Osteoblast (primary cell): ENCODE data around the gene PPFIA2. TPM values are rescaled to one million over a fixed set of nuclear protein-coding genes. Genes with fewer than 3 reads are reported as not detected.

Experiments
- DNase-seq: peaks from one replicate; pipeline ENCODE4 v3.0.0; 2011; ENCODE audit warnings: low spot score, mixed read lengths; ENCODE audit not compliant: insufficient read length; ENCODE audit errors: missing footprints
- H2AFZ ChIP-seq: 2 replicates; pipeline ENCODE4 v1.6.0; 2011; ENCODE audit warnings: mild to moderate bottlenecking, low read length
- H3K27ac ChIP-seq: 2 replicates; pipeline ENCODE4 v1.5.1; 2011; ENCODE audit warnings: mild to moderate bottlenecking, low read depth, low read length, moderate library complexity
- H3K27me3 ChIP-seq: 2 replicates; pipeline ENCODE4 v1.6.0; 2012; ENCODE audit warnings: mild to moderate bottlenecking, control low read depth, inconsistent platforms, low read length, moderate library complexity; ENCODE audit not compliant: insufficient read depth
- H3K36me3 ChIP-seq: 2 replicates; pipeline ENCODE4 v1.5.1; 2011; ENCODE audit warnings: mild to moderate bottlenecking, low read length, control low read depth, moderate library complexity; ENCODE audit not compliant: insufficient read depth
- H3K4me1 ChIP-seq: 2 replicates; pipeline ENCODE4 v1.5.1; 2011; ENCODE audit warnings: mild to moderate bottlenecking, low read length, control low read depth, moderate library complexity; ENCODE audit not compliant: insufficient read depth
- H3K4me2 ChIP-seq: 2 replicates; pipeline ENCODE4 v1.6.0; 2011; ENCODE audit warnings: mild to moderate bottlenecking, low read length; ENCODE audit not compliant: insufficient read depth
- H3K4me3 ChIP-seq: fragments of 200-600 bp; sonication (generic); 3 replicates; pipeline ENCODE4 v1.5.1; 2012; ENCODE audit warnings: mild to moderate bottlenecking, low read length, inconsistent platforms; ENCODE audit not compliant: insufficient read depth
- H3K79me2 ChIP-seq: 2 replicates; pipeline ENCODE4 v1.6.0; 2012; ENCODE audit warnings: mild to moderate bottlenecking, low read length, control low read depth, inconsistent platforms; ENCODE audit not compliant: insufficient read depth
- H3K9me3 ChIP-seq: 2 replicates; pipeline ENCODE4 v1.5.1; 2011; ENCODE audit warnings: low read depth, low read length, control low read depth
- H4K20me1 ChIP-seq: 2 replicates; pipeline ENCODE4 v1.6.0; 2012; ENCODE audit warnings: mild to moderate bottlenecking, low read length, control low read depth; ENCODE audit not compliant: insufficient read depth
- total RNA-seq: library from RNA; depleted of rRNA; stranded (reverse); fragments of >200 nt; gene quantifications from 2 replicates; pipeline ENCODE4 v1.2.3, GENCODE V29; 2012
- TF ChIP-seq, protein P1 (sequence below): IDR thresholded peaks from 2 replicates; pipeline ENCODE4 v1.5.1; 2011; ENCODE audit warnings: mild to moderate bottlenecking, low read depth, low read length, moderate library complexity; ENCODE audit errors: extremely low read depth

PPFIA2 gene
- total RNA-seq, 1 donor = 3.3 TPM

DNA sequence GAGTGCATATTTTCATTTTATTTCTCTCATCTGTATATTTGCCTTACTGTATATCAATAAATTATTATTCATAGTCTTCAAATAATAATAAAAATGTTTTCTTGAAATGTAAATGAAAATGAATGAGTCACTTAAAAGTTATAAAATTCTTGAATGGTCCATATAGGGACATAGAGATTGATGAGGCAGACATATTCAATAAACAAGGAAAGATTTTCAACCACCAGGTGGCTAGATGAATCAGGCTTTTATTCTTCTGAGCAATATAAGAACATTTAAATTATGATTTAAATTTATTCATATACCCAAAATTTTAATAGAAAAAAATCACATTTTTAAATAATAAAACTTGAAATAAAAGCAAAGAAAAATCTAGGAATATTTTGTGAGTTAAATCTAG, 431.7 kb downstream of the PPFIA2 start:
- no peak overlapping the region for H2AFZ ChIP-seq
- H3K27ac ChIP-seq = no peak overlapping the region
- no peaks in the 10 kb centered on the region for H3K27me3 ChIP-seq
- H3K9me3 ChIP-seq = no peaks in the 10 kb centered on the region
- no peaks in the 10 kb centered on the region for H3K4me1 ChIP-seq
- no peak for DNase-seq
- no peak overlapping the region for H3K4me2 ChIP-seq
- TF ChIP-seq, protein P1, sequence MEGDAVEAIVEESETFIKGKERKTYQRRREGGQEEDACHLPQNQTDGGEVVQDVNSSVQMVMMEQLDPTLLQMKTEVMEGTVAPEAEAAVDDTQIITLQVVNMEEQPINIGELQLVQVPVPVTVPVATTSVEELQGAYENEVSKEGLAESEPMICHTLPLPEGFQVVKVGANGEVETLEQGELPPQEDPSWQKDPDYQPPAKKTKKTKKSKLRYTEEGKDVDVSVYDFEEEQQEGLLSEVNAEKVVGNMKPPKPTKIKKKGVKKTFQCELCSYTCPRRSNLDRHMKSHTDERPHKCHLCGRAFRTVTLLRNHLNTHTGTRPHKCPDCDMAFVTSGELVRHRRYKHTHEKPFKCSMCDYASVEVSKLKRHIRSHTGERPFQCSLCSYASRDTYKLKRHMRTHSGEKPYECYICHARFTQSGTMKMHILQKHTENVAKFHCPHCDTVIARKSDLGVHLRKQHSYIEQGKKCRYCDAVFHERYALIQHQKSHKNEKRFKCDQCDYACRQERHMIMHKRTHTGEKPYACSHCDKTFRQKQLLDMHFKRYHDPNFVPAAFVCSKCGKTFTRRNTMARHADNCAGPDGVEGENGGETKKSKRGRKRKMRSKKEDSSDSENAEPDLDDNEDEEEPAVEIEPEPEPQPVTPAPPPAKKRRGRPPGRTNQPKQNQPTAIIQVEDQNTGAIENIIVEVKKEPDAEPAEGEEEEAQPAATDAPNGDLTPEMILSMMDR = no peak
- no peaks in the 10 kb centered on the region for H3K79me2 ChIP-seq
- no peaks in the 10 kb centered on the region for H4K20me1 ChIP-seq
- no peak overlapping the region for H3K4me3 ChIP-seq
- H3K36me3 ChIP-seq = no peaks in the 10 kb centered on the region

DNA sequence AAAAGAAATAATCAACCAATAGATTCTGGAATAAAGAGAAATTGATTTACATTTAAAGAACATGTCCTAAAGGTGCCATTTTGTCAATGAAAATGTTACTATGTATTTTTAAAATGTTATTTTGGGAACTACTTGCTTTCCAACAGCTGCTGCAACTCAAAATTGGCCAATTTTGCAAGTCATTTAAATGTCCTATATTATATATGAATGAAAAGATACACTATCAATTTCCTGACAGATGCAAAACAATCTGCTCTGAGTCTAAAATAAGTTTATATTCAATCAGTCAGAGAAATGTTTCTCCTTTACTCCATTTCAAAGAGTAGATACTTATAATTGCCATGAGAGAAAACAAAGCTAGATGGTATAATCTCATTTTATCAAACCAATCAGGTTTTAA, 434.1 kb downstream of the PPFIA2 start:
- H3K4me1 ChIP-seq = no peaks in the 10 kb centered on the region
- no peaks in the 10 kb centered on the region for H4K20me1 ChIP-seq
- DNase-seq = no peak
- H2AFZ ChIP-seq = no peak overlapping the region
- no peak overlapping the region for H3K4me3 ChIP-seq
- no peaks in the 10 kb centered on the region for H3K79me2 ChIP-seq
- no peak overlapping the region for H3K27ac ChIP-seq
- no peaks in the 10 kb centered on the region for H3K9me3 ChIP-seq
- H3K27me3 ChIP-seq = no peaks in the 10 kb centered on the region
- no peaks in the 10 kb centered on the region for H3K36me3 ChIP-seq
- no peak overlapping the region for H3K4me2 ChIP-seq
- TF ChIP-seq, protein P1 = no peak

DNA sequence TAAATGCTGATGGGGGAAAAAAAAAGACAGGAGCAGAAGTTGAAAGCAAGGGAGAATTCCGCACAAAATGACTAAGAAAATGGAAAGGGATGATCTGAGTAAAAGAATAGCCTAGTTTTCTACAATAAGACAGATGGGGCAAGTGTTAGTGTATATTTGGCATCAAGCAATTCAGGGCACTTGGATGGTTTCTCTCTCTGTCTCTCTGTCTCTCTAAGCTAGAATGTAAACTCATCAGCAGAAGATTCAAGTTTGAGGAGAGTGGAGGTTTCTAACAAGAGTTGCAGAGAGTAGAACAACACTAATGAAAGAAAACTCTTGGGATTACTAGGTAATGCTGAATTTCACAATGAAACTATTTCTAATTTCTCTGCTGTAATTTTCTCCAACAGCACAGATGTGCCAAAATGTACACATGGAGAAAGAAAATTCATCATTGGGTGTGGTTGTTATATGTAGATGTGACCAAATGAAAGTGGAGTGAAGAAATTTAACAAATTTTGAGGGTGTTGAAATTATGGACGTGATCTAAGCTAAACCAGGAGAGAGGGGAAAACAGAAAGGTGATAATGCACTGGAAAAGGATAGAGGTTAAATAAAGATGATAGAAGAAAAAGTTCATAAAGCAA, 444.1 kb downstream of the PPFIA2 start:
- H3K27me3 ChIP-seq = no peaks in the 10 kb centered on the region
- H3K79me2 ChIP-seq = no peaks in the 10 kb centered on the region
- H3K9me3 ChIP-seq = no peaks in the 10 kb centered on the region
- H3K4me3 ChIP-seq = no peak overlapping the region
- H3K4me2 ChIP-seq = no peak overlapping the region
- TF ChIP-seq, protein P1 = no peak
- H3K36me3 ChIP-seq = no peaks in the 10 kb centered on the region
- no peak for DNase-seq
- no peak overlapping the region for H2AFZ ChIP-seq
- H3K4me1 ChIP-seq = no peaks in the 10 kb centered on the region
- no peaks in the 10 kb centered on the region for H4K20me1 ChIP-seq
- no peak overlapping the region for H3K27ac ChIP-seq

DNA sequence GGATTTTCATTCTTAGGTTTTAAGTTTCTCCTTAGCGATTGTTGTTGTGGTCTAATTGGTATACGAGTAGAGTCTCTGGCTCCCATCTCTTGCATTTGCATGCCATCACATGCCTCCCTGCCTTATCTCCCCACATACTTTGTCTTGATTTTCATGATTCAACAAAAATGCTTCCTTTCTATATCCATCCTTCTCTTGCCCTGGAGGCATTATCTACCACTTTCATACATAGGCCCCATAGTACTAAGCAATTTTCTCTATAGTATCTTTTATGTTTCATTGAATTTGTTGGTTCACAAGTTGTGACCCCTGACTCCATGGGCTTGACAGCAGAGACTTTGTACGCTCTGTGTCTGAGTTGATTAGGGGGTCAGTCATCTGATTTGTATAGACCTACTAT, 455.2 kb downstream of the PPFIA2 start:
- Histone ChIP-seq H3K27me3 (no peaks in the 10 kb centered on the region), H3K27ac (no peak overlapping the region), H3K4me1 (no peaks in the 10 kb centered on the region), H3K79me2 (no peaks in the 10 kb centered on the region), H3K36me3 (no peaks in the 10 kb centered on the region), H4K20me1 (no peaks in the 10 kb centered on the region), H2AFZ (no peak overlapping the region), H3K4me2 (no peak overlapping the region), H3K4me3 (no peak overlapping the region), H3K9me3 (no peaks in the 10 kb centered on the region)
- DNase-seq = no peak
- TF ChIP-seq, protein P1 = no peak
